ENCODE measurements around the gene C17orf113.

Gene C17orf113

GRCh38 chr17:42088736-42089135 lies 38.3 kb upstream of the C17orf113 start:
- FAIRE-seq = no peak
- no peak for DNase-seq (ENCODE audit: insufficient read length, low spot score)
- no peak for TF ChIP-seq SPI1 (IDR thresholded peaks at IDR 0.05; ENCODE audit: low read depth, low read length)
- no peak for TF ChIP-seq POLR2A (IDR thresholded peaks at IDR 0.05; ENCODE audit: low read depth, low read length)
- no peak for TF ChIP-seq POU2F2 (IDR thresholded peaks at IDR 0.05; ENCODE audit: low read depth, low read length)
- TF ChIP-seq POLR2AphosphoS5 (IDR thresholded peaks at IDR 0.05; ENCODE audit: low read depth, low read length) = no peak
- TF ChIP-seq TAF1 (IDR thresholded peaks at IDR 0.05; ENCODE audit: low read depth, low read length) = no peak

- TF ChIP-seq SPI1 (IDR thresholded peaks at IDR 0.05; ENCODE audit: low read depth, low read length) = no peak
- TF ChIP-seq POLR2A (IDR thresholded peaks at IDR 0.05; ENCODE audit: low read depth, low read length) = no peak
- no peak for TF ChIP-seq PAX5 (IDR thresholded peaks at IDR 0.05; ENCODE audit: insufficient read depth, low read length, severe bottlenecking)
- TF ChIP-seq TAF1 (IDR thresholded peaks at IDR 0.05; ENCODE audit: low read depth, low read length) = no peak
- no peak for TF ChIP-seq POU2F2 (IDR thresholded peaks at IDR 0.05; ENCODE audit: low read depth, low read length)
- TF ChIP-seq POLR2AphosphoS5 (IDR thresholded peaks at IDR 0.05; ENCODE audit: low read depth, low read length) = no peak
- no peak for FAIRE-seq
- no peak for DNase-seq (ENCODE audit: insufficient read length, low spot score)
Observed at GRCh38 chr17:42087736-42088705, 37.6 kb upstream of the C17orf113 start.

GRCh38 chr17:42087042-42087701 lies 36.8 kb upstream of the C17orf113 start:
- FAIRE-seq = no peak
- no peak for TF ChIP-seq TAF1 (IDR thresholded peaks at IDR 0.05; ENCODE audit: low read depth, low read length)
- TF ChIP-seq POLR2AphosphoS5 (IDR thresholded peaks at IDR 0.05; ENCODE audit: low read depth, low read length) = no peak
- no peak for TF ChIP-seq POLR2A (IDR thresholded peaks at IDR 0.05; ENCODE audit: low read depth, low read length)
- no peak for TF ChIP-seq PAX5 (IDR thresholded peaks at IDR 0.05; ENCODE audit: insufficient read depth, low read length, severe bottlenecking)
- TF ChIP-seq SPI1 (IDR thresholded peaks at IDR 0.05; ENCODE audit: low read depth, low read length) = no peak
- no peak for TF ChIP-seq POU2F2 (IDR thresholded peaks at IDR 0.05; ENCODE audit: low read depth, low read length)
- no peak for DNase-seq (ENCODE audit: insufficient read length, low spot score)

- TF ChIP-seq POLR2AphosphoS5 (IDR thresholded peaks at IDR 0.05; ENCODE audit: low read depth, low read length) (no peak), POU2F2 (IDR thresholded peaks at IDR 0.05; ENCODE audit: low read depth, low read length) (no peak), PAX5 (IDR thresholded peaks at IDR 0.05; ENCODE audit: insufficient read depth, low read length, severe bottlenecking) (no peak), TAF1 (IDR thresholded peaks at IDR 0.05; ENCODE audit: low read depth, low read length) (no peak), POLR2A (IDR thresholded peaks at IDR 0.05; ENCODE audit: low read depth, low read length) (no peak), SPI1 (IDR thresholded peaks at IDR 0.05; ENCODE audit: low read depth, low read length) (no peak)
- FAIRE-seq (no peak), DNase-seq (ENCODE audit: insufficient read length, low spot score) (no peak)
Observed at GRCh38 chr17:42081516-42082129, 31.2 kb upstream of the C17orf113 start.

- DNase-seq (ENCODE audit: insufficient read length, low spot score) (no peak), FAIRE-seq (no peak)
- TF ChIP-seq PAX5 (IDR thresholded peaks at IDR 0.05; ENCODE audit: insufficient read depth, low read length, severe bottlenecking) = no peak
- no peak for TF ChIP-seq POLR2A (IDR thresholded peaks at IDR 0.05; ENCODE audit: low read depth, low read length)
- TF ChIP-seq TAF1 (IDR thresholded peaks at IDR 0.05; ENCODE audit: low read depth, low read length) = no peak
- no peak for TF ChIP-seq POU2F2 (IDR thresholded peaks at IDR 0.05; ENCODE audit: low read depth, low read length)
- TF ChIP-seq POLR2AphosphoS5 (IDR thresholded peaks at IDR 0.05; ENCODE audit: low read depth, low read length) = no peak
- no peak for TF ChIP-seq SPI1 (IDR thresholded peaks at IDR 0.05; ENCODE audit: low read depth, low read length)
Observed at GRCh38 chr17:42079541-42079940, 29.1 kb upstream of the C17orf113 start.

- DNase-seq (ENCODE audit: insufficient read length, low spot score) = no peak
- TF ChIP-seq TAF1 (IDR thresholded peaks at IDR 0.05; ENCODE audit: low read depth, low read length) (no peak), POU2F2 (IDR thresholded peaks at IDR 0.05; ENCODE audit: low read depth, low read length) (no peak), SPI1 (IDR thresholded peaks at IDR 0.05; ENCODE audit: low read depth, low read length) (no peak), PAX5 (IDR thresholded peaks at IDR 0.05; ENCODE audit: insufficient read depth, low read length, severe bottlenecking) (no peak), POLR2A (IDR thresholded peaks at IDR 0.05; ENCODE audit: low read depth, low read length) (no peak), POLR2AphosphoS5 (IDR thresholded peaks at IDR 0.05; ENCODE audit: low read depth, low read length) (no peak)
- no peak for FAIRE-seq
Observed at GRCh38 chr17:42078396-42079043, 28.1 kb upstream of the C17orf113 start.

- TF ChIP-seq POLR2A (IDR thresholded peaks at IDR 0.05; ENCODE audit: low read depth, low read length) (no peak), TAF1 (IDR thresholded peaks at IDR 0.05; ENCODE audit: low read depth, low read length) (no peak), POLR2AphosphoS5 (IDR thresholded peaks at IDR 0.05; ENCODE audit: low read depth, low read length) (no peak), PAX5 (IDR thresholded peaks at IDR 0.05; ENCODE audit: insufficient read depth, low read length, severe bottlenecking) (no peak), POU2F2 (IDR thresholded peaks at IDR 0.05; ENCODE audit: low read depth, low read length) (no peak), SPI1 (IDR thresholded peaks at IDR 0.05; ENCODE audit: low read depth, low read length) (no peak)
- DNase-seq (ENCODE audit: insufficient read length, low spot score) (no peak), FAIRE-seq (no peak)
Observed at GRCh38 chr17:42077755-42078154, 27.4 kb upstream of the C17orf113 start.

GRCh38 chr17:42076797-42077559 lies 26.6 kb upstream of the C17orf113 start:
- DNase-seq (ENCODE audit: insufficient read length, low spot score) (no peak), FAIRE-seq (no peak)
- TF ChIP-seq POLR2AphosphoS5 (IDR thresholded peaks at IDR 0.05; ENCODE audit: low read depth, low read length) (no peak), POLR2A (IDR thresholded peaks at IDR 0.05; ENCODE audit: low read depth, low read length) (no peak)
